ENCODE data around the gene CD3D.

The CD3D gene

DNA sequence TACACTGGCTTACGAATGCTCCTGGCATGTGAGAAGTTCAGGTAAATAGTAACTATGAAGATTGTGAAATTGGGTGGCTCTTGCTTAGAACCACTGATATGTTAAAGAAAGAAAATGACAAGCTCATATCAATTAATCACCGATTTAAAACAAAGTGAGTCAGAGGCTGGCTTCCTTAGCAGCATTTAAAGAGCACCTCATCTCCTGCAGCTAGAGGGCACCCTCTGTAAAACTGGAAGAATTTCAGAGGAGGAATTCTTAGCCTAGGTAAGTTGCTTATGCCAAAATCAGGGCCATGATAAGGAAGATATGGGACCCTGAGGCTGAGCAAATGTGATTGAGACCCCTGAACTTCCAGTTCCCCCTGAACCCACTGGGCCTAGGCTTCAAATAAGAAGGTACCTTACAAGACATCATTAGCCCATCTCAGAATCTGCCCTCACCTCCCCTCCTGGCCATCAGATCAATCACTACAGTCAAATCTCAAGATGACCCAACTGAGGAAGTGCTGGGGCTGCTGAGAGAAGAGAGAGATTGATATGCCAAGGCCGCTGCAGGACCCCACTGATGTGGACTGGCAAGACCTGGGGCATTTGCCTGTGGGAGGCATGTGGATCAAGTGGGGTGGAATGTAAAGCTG is 46.6 kb downstream of the CD3D start:
- no peak for DNase-seq

DNA sequence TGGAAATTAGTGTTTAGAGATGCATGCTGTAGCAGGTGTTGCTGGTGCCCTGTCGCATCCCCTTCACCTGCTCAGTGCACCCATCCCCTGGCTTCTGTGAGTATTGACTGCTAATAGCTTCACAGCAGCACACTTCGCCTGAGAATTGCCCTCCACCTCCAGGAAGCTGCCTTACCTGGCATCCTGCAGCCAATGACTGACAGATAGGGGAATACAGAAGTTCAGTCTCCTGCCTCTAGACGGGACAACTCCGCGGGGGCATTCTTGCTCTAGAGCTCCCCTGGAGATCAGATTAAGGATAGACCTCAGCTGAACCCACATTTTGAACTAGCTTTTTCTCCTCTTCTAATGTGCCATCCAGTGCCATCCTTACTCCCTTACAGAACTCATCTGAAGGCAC is 47.3 kb downstream of the CD3D start:
- DNase-seq, result no peak

DNA sequence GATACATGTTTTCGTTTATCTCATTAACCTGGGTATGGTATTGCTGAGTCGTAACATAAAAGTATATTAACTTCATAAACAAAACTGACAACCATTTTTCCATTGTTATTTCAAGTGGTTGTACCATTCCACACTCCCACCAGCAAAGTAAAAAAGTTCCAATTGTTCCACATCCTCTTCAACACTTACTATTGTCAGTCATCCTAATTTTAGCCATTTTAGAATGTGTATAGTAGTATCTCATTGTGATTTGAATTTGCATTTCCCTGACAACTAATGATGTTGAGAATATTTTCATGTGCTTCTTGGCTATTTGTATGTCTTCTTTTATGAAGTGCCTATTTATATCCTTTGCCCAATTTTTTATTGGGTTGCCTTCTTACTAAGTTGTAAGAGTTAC is 48.5 kb downstream of the CD3D start:
- DNase-seq, result no peak

DNA sequence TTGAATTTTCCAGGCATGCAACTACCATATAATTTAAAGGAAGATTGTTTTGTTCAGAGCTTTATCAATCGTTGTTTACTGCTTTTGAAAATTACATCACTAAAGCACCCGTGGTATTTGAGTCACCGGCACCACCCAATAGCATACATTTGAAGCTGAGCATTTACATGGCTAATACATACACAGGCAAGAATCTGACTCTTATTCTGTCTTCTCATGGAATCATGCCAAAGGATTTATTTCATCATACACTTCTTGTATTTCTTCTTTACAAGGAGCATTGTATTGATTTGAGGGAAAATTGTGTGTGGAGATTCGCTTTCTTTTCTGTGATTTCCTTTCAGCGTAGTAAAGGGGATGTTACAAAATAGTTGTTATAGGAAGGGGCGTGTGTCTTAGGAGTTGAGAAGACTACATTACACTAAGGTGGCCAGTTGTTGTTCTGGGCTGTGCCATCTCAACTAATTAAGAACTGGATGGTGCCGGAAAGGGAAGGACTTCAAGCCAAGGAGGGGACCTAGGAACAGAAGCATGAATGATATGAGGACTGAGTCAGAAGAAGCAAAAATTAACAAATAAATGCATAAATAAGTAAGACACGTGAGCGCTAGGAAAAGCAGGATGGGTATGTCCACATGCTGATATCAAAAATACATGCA is 50.9 kb downstream of the CD3D start:
- no peak for DNase-seq

DNA sequence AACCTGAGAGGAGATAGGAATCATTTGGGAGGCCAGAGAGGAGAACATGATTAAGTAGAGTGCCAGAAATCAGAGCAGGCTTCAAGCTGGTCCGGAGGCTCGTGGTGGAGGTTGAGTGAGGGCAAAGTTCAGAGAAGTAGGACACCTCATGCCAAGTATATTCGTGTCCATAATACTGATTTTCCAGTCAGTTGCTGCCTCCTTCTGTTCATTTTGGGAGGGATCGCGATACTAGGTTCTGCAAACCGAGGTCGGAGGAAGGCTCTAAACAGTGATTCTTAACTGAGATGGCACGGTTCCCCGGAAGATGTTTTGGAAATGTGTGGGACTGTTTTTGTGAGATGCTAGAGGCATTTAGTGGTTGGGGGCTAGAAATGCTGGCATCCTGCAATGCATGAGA is 51.6 kb downstream of the CD3D start:
- DNase-seq, result no peak

DNA sequence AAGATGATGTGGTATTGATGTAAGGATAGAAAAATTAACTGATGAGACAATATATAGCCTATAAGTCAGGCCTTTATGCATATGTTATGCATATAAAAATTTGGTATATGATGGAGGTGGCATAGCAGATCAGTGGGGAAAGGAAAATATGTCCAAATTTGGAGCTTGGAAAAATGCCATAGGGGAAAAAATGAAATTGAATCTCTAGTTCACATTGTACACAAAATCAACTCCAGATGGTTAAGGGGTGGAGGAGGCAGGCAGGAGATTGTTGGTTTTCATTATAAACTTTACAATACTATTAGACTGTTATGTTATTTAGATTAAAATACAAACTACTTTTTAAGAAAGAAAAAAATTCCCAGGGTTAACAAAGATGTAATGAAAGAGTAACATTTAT is 53.1 kb downstream of the CD3D start:
- DNase-seq, result no peak

Data from C1 segment of cervical spinal cord (tissue), 14 donors.